ENCODE data around the gene NXF1.
"Not testable (repeated sequence)": the region's sequence is repeated elsewhere in the genome, so short reads cannot be mapped to it uniquely, and the experiment has no call there.

The NXF1 gene

DNA sequence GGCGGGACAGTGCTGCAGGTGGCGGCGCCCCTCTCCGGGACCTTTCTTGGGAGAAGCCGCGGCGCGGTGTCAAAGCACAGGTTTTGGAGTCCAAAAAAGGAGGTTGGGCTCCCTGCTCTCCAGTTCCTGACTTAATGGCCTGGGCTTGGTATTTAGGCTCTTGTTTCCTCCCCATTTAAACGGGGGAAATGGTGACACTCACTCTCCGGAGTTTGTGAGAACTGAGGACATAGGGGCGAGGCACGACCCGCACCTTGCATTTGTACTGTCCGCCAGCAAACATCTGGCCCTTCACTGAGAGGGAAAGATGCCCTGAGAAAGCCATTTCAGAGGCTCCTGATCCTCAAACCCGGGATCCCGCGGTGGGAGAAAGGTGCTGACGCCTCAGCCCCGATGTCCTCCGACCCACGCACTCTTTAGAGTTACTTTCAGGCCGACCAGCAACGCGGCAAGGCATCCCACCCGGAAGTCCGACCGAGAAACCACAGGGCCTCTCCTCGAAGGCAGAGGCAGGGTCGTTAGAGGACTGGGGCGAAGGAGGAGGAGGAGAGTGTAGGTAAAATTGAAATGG is 37.0 kb upstream of the NXF1 start:
- Mint-ChIP-seq H3K27ac (no peak overlapping the region), H3K4me3 (no peak overlapping the region), H3K4me1 (ENCODE audit: low read depth in 2 of 2) (peaks cover 14 to 17% of the 10 kb centered on the region in 2 donors), H3K9me3 (no peaks in the 10 kb centered on the region), H3K27me3 (no peaks in the 10 kb centered on the region), H3K36me3 (ENCODE audit: insufficient read depth) (peaks cover 12% of the 10 kb centered on the region)
- ATAC-seq (replicated peaks) (no peak), DNase-seq (no peak)

DNA sequence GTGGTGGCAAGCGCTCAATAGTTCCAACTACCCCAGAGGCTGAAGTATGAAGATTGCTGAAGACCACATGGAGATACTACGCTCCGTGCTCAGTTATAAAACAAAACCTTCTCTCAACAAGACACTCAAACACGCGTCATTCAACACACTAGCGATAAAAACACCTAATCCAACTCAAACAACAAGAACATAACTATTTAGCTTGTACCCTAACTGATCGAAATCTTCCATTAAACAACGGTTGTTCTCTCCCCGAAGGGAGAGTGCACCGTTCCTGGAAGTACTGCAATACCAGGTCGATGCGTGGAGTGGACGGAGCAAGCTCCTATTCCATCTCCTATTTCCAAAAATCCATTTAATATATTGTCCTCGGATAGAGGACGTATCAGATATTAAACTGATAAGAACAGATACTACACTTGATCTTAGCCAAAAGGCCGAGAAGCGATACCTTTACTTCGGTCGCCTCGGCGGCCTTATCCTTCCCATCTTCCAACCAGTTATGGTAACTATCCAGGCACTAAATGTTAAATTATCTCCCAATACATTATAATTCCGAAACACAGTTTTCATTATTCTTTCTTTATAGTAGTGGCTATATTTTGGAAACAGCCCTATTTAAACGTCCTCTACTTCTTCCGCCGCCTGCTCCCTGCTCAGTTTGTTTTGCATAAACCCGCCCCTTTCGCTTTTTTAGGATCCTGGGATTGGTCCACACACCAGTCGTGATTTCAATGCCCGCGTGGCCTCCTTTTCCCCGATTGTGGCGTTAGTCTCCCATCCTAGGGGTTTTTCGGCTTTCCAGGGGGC is 36.3 kb upstream of the NXF1 start:
- peaks cover 12% of the 10 kb centered on the region for H3K36me3 Mint-ChIP-seq (ENCODE audit: insufficient read depth)
- no peaks in the 10 kb centered on the region for H3K27me3 Mint-ChIP-seq
- H3K4me3 Mint-ChIP-seq = no peak overlapping the region
- H3K4me1 Mint-ChIP-seq (ENCODE audit: low read depth in 2 of 2) = peaks cover 14 to 17% of the 10 kb centered on the region in 2 donors
- DNase-seq (peak; percentile 80 to 91 (median 83)), ATAC-seq (replicated peaks) (peak; percentile 52)
- no peaks in the 10 kb centered on the region for H3K9me3 Mint-ChIP-seq
- no peak overlapping the region for H3K27ac Mint-ChIP-seq

DNA sequence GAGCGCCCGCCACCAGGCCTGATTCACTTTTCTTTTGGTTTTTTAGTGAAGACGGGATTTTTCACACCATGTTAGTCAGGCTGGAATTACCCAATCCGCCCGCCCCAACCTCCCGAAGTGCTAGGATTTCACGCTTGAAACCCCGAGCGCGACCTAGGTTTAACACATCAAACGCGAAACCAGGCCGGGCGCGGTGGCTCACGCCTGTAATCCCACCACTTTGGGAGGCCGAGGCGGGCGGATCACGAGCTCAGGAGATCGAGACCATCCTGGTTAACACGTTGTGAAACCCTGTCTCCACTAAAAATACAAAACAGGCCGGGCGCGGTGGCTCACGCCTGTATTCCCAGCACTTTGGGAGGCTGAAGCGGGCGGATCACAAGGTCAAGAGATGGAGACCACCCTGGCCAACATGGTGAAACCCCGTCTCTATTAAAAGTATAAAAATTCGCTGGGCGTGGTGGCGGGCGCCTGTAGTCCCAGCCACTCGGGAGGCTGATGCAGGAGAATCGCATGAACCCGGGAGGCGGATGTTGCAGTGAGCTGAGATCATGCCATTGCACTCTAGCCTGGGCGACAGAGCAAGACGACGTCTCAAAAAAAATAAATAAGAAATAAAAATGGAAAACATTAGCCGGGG is 35.6 kb upstream of the NXF1 start:
- ATAC-seq (replicated peaks) (peak; percentile 37), DNase-seq (peak; percentile 77 to 81 (median 81))
- H3K27ac Mint-ChIP-seq, H3K9me3 Mint-ChIP-seq, H3K4me3 Mint-ChIP-seq, H3K27me3 Mint-ChIP-seq: not testable (repeated sequence)
- peaks cover 14 to 17% of the 10 kb centered on the region in 2 donors for H3K4me1 Mint-ChIP-seq (ENCODE audit: low read depth in 2 of 2)
- peaks cover 16% of the 10 kb centered on the region for H3K36me3 Mint-ChIP-seq (ENCODE audit: insufficient read depth)

DNA sequence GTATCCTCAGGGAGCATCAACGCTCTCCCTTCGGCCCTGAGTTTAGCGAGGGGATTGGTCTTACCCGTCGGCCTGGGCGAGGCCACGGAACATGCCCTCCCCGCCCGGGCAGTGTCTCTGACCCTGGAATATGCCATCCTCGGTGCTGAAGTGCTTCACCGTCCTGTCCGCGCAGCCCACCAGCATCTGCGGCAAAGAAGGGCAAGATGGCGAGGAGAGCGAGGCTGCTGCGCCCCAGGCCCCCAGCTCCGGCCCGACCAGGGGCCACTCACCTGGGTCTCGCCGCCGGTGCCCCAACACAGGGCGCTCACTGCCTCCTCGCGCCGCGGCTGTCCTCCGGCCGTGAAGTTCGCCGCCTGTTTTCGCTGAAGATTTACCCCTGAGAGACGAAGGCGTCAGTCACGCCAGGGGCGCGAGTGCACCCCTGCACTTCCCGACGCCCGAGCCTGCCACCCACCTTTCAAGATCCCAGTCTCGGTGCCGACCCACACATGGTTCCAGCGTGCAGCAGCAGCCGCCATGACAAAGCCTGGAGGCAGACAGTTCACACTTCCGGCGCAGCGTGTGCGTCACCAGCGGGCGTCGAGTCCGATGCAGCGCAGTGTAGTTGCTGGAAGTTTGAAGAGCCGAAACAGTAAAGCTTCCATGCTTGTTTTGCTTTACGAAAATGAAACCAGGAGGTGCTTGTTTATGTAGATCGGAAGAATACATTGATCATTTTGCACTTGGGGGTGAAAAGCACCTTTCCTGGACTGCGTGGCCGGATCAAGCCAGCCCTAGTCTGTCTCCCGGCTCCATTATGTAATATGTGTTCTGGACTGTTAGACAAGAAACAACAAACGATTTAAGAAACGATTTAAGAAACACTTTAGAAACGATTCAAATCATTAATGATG is 34.1 kb upstream of the NXF1 start, which contains the start of gene WDR74:
Gene WDR74 (minus strand): TSS at position 541 of the 896 bp plus-strand sequence. CDS start 20 bp downstream, at position 521.
- peak; percentile 88 to 90 (median 88) for DNase-seq
- Mint-ChIP-seq H3K9me3 (no peaks in the 10 kb centered on the region), H3K4me3 (no peak within 1 kb of the TSS), H3K27ac (no peak within 1 kb of the TSS), H3K27me3 (no peaks in the 10 kb centered on the region), H3K4me1 (ENCODE audit: low read depth in 2 of 2) (peaks cover 17 to 20% of the 10 kb centered on the region in 2 donors), H3K36me3 (ENCODE audit: insufficient read depth) (peaks cover 24% of the 10 kb centered on the region)
- peak; percentile 52 for ATAC-seq (replicated peaks)

DNA sequence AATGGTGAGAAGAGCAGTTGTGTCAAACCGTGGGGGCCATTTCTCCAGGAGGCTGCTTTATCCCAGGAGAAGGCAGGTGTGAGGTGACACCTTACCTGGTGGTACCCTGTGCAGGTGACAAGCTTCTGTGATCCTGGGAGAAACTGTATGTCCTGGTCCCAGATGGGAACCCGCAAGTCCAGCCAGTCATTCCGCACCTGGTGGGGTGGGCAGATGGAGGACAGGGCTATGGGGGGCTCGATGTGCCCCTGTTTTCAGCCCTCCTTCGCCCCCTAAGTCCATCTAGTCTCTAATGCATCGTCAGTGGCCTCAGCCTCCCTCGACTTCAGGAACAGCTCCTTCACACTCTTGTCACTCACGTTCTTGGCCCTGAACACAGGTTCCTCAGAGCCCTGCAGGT is 30.1 kb upstream of the NXF1 start:
- no peak overlapping the region for H3K27ac Mint-ChIP-seq
- H3K27me3 Mint-ChIP-seq = no peaks in the 10 kb centered on the region

DNA sequence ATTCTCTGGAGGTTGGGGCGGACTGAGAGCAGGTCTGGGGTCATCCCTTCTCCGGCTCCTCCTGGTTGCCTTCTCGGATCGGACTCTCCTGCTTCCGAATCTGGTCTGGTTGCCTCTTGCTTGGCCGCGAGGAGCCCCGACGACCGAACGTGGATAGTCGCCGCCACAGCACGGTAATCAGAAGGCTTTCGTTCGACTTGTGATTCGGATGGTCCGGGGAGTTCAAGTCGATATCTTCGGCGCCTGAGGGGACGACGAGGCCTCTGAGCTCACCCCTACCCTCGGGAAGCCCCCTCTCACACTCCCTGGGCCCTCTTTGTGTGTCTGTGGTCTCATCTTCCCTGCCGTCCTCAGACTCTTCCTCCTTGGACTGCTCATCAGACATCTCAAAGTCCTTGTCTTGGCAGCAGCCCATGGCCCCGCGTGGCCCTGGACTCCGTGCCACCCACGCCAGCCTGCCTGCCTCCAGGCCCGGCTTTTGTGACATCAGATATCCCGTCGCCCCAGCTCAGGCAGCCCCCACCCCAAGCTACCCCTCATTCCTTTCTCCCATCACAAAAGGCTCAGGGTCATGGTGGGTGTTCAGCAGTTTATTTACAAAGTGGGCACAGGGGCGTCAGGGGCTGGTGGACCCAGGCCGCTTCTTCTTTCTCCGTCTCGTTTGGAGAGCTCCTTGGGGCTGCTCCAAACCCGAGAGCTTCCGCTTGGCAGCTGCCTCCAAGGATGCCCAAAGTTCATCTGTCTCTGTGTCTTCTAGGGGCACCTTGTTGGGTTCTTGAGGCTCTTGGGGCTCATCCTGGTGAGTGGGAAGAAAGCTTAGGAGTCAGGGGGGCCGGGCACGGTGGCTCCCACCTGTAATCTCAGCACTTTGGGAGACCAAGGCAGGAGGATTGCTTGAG is 27.3 kb upstream of the NXF1 start, which contains the start of gene TEX54:
Gene TEX54 (minus strand): TSS at position 506 of the 899 bp plus-strand sequence.
- H3K4me1 Mint-ChIP-seq (ENCODE audit: low read depth in 2 of 2) = peaks cover 28 to 31% of the 10 kb centered on the region in 2 donors
- H3K4me3 Mint-ChIP-seq = peak within 1 kb of the TSS; percentile 95 to 96
- DNase-seq (no peak), ATAC-seq (replicated peaks) (peak; percentile 6)
- peak within 1 kb of the TSS; percentile 97 to 99 for H3K27ac Mint-ChIP-seq
- H3K36me3 Mint-ChIP-seq (ENCODE audit: insufficient read depth) = peaks cover 66% of the 10 kb centered on the region
- H3K27me3 Mint-ChIP-seq = no peaks in the 10 kb centered on the region
- H3K9me3 Mint-ChIP-seq = no peaks in the 10 kb centered on the region

More for the DNA sequence above, 30.1 kb upstream of the NXF1 start:
- no peak overlapping the region for H3K4me3 Mint-ChIP-seq
- ATAC-seq (replicated peaks) (no peak), DNase-seq (no peak)
- peaks cover 58% of the 10 kb centered on the region for H3K36me3 Mint-ChIP-seq (ENCODE audit: insufficient read depth)
- H3K9me3 Mint-ChIP-seq = no peaks in the 10 kb centered on the region
- peaks cover 33 to 37% of the 10 kb centered on the region in 2 donors for H3K4me1 Mint-ChIP-seq (ENCODE audit: low read depth in 2 of 2)

DNA sequence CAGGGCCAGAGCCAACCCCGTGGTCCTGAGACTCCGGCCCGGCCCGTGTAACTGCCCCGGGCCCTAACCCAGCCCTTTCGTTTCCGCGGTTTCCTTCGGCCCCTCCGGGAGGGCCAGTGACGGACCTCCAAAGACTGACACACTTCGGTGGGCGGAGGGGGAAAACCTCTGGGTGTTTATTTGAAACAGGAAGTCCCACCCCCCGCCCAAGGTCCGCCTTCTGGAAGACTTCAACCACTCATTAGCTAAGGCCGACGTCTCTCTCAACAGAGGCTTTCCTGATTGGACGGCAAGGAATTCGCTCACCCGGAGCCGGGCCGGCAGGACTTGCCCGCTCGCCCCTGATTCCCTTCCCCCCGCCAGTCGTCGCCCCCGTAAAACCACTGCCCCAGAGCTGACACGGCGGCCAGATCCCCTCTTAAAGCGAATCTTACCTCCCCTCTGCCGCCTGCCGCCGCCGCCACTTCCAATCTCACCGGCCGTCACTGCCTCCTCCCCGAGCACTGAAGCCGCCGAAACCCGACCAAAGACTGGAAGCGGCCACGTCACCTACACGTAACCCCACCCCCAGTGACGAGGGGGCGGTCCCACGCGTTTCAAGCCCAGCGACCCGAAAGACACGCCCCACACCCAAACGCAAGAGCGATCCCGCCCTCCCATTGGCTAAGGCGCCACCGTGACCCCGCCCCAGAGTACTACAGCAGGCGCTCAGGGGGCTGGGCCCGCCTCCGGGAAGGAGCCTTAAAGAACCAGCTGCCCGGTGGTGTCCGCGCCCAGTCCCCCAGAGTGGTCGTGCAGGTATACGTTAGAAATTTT is 26.5 kb upstream of the NXF1 start, which contains the start of gene STX5:
Gene STX5 (minus strand): TSS at position 532 of the 816 bp plus-strand sequence. CDS start 808 bp downstream, outside the sequence.
- peak; percentile 99 to 100 (median 100) for DNase-seq
- H3K4me3 Mint-ChIP-seq = peak within 1 kb of the TSS; percentile 95 to 96
- ATAC-seq (replicated peaks) = peak; percentile 89
- peak within 1 kb of the TSS; percentile 97 to 99 for H3K27ac Mint-ChIP-seq
- peaks cover 68% of the 10 kb centered on the region for H3K36me3 Mint-ChIP-seq (ENCODE audit: insufficient read depth)
- H3K4me1 Mint-ChIP-seq (ENCODE audit: low read depth in 2 of 2) = peaks cover 31 to 32% of the 10 kb centered on the region in 2 donors
- H3K27me3 Mint-ChIP-seq = no peaks in the 10 kb centered on the region
- no peaks in the 10 kb centered on the region for H3K9me3 Mint-ChIP-seq

DNA sequence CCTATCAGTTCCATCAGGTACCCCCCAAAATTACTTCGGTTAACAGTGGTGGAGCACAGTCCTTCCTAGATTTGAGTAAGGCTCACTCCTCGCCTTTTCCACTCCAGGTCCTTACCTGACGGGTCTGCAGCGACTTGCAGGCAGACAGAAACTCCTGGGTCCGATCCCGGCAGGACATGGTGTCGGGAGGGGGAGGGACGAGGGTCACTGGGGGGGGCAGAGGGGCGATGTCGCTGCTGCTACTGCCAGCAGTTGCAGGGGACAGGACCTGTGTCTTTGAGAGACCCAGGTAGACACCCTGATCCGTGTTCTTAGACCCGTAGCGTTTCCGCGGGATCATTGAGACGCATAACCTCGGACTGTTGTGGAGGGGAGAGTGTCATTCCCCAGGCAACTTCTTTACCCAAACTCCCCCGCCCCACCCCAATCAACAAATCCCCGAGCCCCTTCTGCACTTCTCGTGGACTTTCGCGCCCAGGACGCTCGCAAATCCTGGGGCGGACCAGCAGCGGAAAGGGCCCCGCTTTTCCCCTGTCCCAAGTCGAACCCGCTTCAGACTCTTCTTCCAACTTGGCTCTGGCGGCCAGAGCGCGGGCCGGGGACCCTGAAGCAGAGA is 25.8 kb upstream of the NXF1 start:
- Mint-ChIP-seq H3K4me1 (ENCODE audit: low read depth in 2 of 2) (peaks cover 31 to 32% of the 10 kb centered on the region in 2 donors), H3K4me3 (peak overlapping the region; percentile 95 to 96), H3K9me3 (no peaks in the 10 kb centered on the region), H3K27me3 (no peaks in the 10 kb centered on the region), H3K36me3 (ENCODE audit: insufficient read depth) (peaks cover 73% of the 10 kb centered on the region), H3K27ac (peak overlapping the region; percentile 97 to 99)
- DNase-seq (no peak), ATAC-seq (replicated peaks) (no peak)

DNA sequence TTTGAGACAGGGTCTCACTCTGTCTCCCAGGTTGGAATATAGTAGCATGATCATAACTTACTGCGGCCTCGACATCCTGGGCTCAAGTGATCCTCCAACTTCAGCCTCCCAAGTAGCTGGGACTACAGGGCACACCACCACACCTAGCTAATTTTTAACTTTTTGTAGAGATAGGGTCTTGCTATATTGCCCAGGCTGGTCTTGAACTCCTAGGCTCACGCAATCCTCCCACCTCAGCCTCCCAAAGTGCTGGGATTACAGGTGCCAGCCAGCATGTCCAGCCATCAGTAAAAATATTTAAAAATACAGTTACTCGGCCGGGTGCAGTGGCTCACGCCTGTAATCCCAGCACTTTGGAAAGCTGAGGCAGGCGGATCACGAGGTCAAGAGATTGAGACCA is 22.9 kb upstream of the NXF1 start:
- H3K36me3 Mint-ChIP-seq (ENCODE audit: insufficient read depth) = peaks cover 79% of the 10 kb centered on the region
- peaks cover 20 to 31% of the 10 kb centered on the region in 2 donors for H3K4me1 Mint-ChIP-seq (ENCODE audit: low read depth in 2 of 2)
- not testable (repeated sequence) for DNase-seq; ATAC-seq (replicated peaks); H3K27ac Mint-ChIP-seq; H3K27me3 Mint-ChIP-seq; H3K9me3 Mint-ChIP-seq; H3K4me3 Mint-ChIP-seq

DNA sequence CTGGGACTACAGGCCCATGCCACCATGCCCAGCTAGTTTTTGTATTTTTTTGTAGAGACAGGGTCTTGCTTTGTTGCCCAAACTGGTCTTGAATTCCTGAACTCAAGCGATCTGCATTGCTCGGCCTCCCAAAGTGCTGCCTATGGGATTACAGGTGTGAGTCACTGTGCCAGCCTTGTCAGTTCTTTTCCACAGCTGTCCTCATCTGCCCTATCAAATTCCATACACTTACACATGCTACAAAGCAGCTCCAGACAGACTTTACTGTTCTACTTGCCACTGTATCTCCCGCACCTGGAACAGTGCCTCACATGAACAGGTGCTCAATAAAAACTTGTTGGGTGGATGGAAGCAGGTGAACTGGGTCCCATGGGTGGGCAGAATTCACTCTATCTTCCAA is 18.4 kb upstream of the NXF1 start:
- Mint-ChIP-seq H3K27me3 (no peaks in the 10 kb centered on the region), H3K4me3 (no peak overlapping the region), H3K4me1 (ENCODE audit: low read depth in 2 of 2) (peaks cover 4 to 10% of the 10 kb centered on the region in 2 donors), H3K36me3 (ENCODE audit: insufficient read depth) (peaks cover 85% of the 10 kb centered on the region), H3K27ac (peak overlapping the region in 1 of 2 donors; percentile 82), H3K9me3 (no peaks in the 10 kb centered on the region)
- DNase-seq (no peak), ATAC-seq (replicated peaks) (no peak)

DNA sequence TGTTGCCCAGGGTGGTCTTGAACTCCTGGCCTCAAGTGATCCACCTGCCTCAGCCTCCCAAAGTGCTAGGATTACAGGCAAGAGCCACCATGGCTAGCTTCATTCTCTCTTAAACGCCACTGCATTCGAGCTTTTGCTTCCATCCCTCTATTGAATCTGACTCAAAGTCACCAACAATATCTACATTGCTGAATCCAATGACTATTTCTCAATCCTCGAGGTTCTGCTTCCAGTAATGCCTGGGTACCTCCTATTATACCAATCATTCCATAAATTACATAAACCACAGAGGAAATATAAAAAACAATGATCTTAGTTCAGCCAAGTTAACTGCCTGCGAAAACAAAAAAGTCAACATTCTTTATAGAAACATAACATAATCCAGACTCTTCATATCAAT is 11.9 kb upstream of the NXF1 start:
- no peak overlapping the region for H3K27ac Mint-ChIP-seq
- ATAC-seq (replicated peaks) = no peak
- H3K36me3 Mint-ChIP-seq (ENCODE audit: insufficient read depth) = peaks cover 79% of the 10 kb centered on the region

More for the DNA sequence above, 11.9 kb upstream of the NXF1 start:
- no peak overlapping the region for H3K4me3 Mint-ChIP-seq
- no peak for DNase-seq
- H3K9me3 Mint-ChIP-seq = no peaks in the 10 kb centered on the region
- no peaks in the 10 kb centered on the region for H3K27me3 Mint-ChIP-seq
- H3K4me1 Mint-ChIP-seq (ENCODE audit: low read depth in 2 of 2) = no peaks in the 10 kb centered on the region

Data from effector memory CD8-positive, alpha-beta T cell (primary cell).